HEK293 (cell line): ENCODE results near the gene CD33.

Experiments
- CTCF ChIA-PET: fragments of 350-600 bp; formaldehyde crosslinking; extraction: SDS; loops from one replicate; lab custom pipeline; 2021; ENCODE audit warnings: antibody characterized with exemption; lab: Yijun Ruan, JAX
- POLR2A ChIA-PET: fragments of 300-600 bp; formaldehyde crosslinking; extraction: SDS; loops from one replicate; lab custom pipeline; 2020; ENCODE audit warnings: antibody characterized with exemption, inconsistent platforms; lab: Yijun Ruan, JAX
- H3K27ac ChIP-seq: fragments of 200-500 bp; sonication (Bioruptor generic); 2 replicates; pipeline ENCODE4 v1.5.1; 2014; ENCODE audit warnings: low read depth, low read length, control low read depth, inconsistent platforms; ENCODE audit errors: extremely low read depth
- H3K36me3 ChIP-seq, 2 experiments: fragments of 200-500 bp in 1 of 2; sonication (Bioruptor generic) in 1 of 2; 1 replicate in 1 of 2; 2 replicates in 1 of 2; pipeline ENCODE4 v1.5.1; 2014 to 2017; ENCODE audit warnings: inconsistent platforms in 2 of 2, low read length in 2 of 2; ENCODE audit not compliant: control insufficient read depth in 2 of 2, insufficient read depth in 1 of 2
- H3K4me1 ChIP-seq: fragments of 200-500 bp; sonication (Bioruptor generic); 2 replicates; pipeline ENCODE4 v1.5.1; 2014; ENCODE audit warnings: mild to moderate bottlenecking, low read length, inconsistent platforms; ENCODE audit not compliant: control insufficient read depth, insufficient read depth
- H3K4me3 ChIP-seq: 2 replicates; pipeline ENCODE4 v1.5.1; 2011; ENCODE audit warnings: low read depth, mild to moderate bottlenecking, control low read depth, low read length, moderate library complexity
- H3K9me3 ChIP-seq: fragments of 200-500 bp; sonication (Bioruptor generic); 2 replicates; pipeline ENCODE4 v1.5.1; 2014; ENCODE audit warnings: low read depth, low read length, inconsistent platforms; ENCODE audit not compliant: control insufficient read depth, insufficient read depth
- GFI1B ChIP-seq: fragments of 450-650 bp; formaldehyde crosslinking; IDR thresholded peaks from 2 replicates; pipeline ENCODE4 v1.5.1; 2016; ENCODE audit warnings: missing biosample characterization, missing genetic modification characterization
- GLIS2 ChIP-seq: fragments of 450-650 bp; formaldehyde crosslinking; IDR thresholded peaks from 2 replicates; pipeline ENCODE4 v1.5.1; 2016; ENCODE audit warnings: missing biosample characterization, missing genetic modification characterization
- KLF1 ChIP-seq: fragments of 450-650 bp; formaldehyde crosslinking; IDR thresholded peaks from 2 replicates; pipeline ENCODE4 v1.5.1; 2016; ENCODE audit warnings: missing biosample characterization, missing genetic modification characterization
- MEIS1 ChIP-seq: sonication (generic); formaldehyde crosslinking; IDR thresholded peaks from 2 replicates; pipeline ENCODE4 v1.8.1; 2022; ENCODE audit warnings: missing genetic modification reagents, mild to moderate bottlenecking, borderline replicate concordance
- SCRT2 ChIP-seq: fragments of 450-650 bp; formaldehyde crosslinking; IDR thresholded peaks from 2 replicates; pipeline ENCODE4 v1.5.1; 2016; ENCODE audit warnings: missing biosample characterization, missing genetic modification characterization
- SP3 ChIP-seq: fragments of 450-650 bp; formaldehyde crosslinking; IDR thresholded peaks from 2 replicates; pipeline ENCODE4 v1.5.1; 2016; ENCODE audit warnings: missing biosample characterization, missing genetic modification characterization
- SP7 ChIP-seq: fragments of 450-650 bp; formaldehyde crosslinking; IDR thresholded peaks from 2 replicates; pipeline ENCODE4 v1.5.1; 2016; ENCODE audit warnings: missing biosample characterization, missing genetic modification characterization
- ZNF155 ChIP-seq: fragments of 450-650 bp; formaldehyde crosslinking; IDR thresholded peaks from 2 replicates; pipeline ENCODE4 v1.5.1; 2016; ENCODE audit warnings: missing biosample characterization, missing genetic modification characterization
- ZNF19 ChIP-seq: fragments of 450-650 bp; formaldehyde crosslinking; IDR thresholded peaks from 2 replicates; pipeline ENCODE4; 2016; ENCODE audit warnings: missing biosample characterization, missing genetic modification characterization, low read depth
- ZNF26 ChIP-seq: fragments of 450-650 bp; formaldehyde crosslinking; IDR thresholded peaks from 2 replicates; pipeline ENCODE4 v1.5.1; 2016; ENCODE audit warnings: missing biosample characterization, missing genetic modification characterization
- ZNF292 ChIP-seq: fragments of 450-650 bp; formaldehyde crosslinking; IDR thresholded peaks from 2 replicates; pipeline ENCODE4 v1.5.1; 2016; ENCODE audit warnings: low read depth, missing biosample characterization, missing genetic modification characterization, borderline replicate concordance
- ZNF341 ChIP-seq: fragments of 450-650 bp; formaldehyde crosslinking; IDR thresholded peaks from 2 replicates; pipeline ENCODE4; 2016; ENCODE audit warnings: low read depth, missing biosample characterization, missing genetic modification characterization
- ZNF362 ChIP-seq: fragments of 450-650 bp; formaldehyde crosslinking; IDR thresholded peaks from 2 replicates; pipeline ENCODE4 v1.5.1; 2016; ENCODE audit warnings: missing biosample characterization, missing genetic modification characterization
- ZNF423 ChIP-seq: fragments of 450-650 bp; formaldehyde crosslinking; IDR thresholded peaks from 2 replicates; pipeline ENCODE4 v1.5.1; 2016; ENCODE audit warnings: missing biosample characterization, missing genetic modification characterization
- ZNF514 ChIP-seq: fragments of 450-650 bp; formaldehyde crosslinking; IDR thresholded peaks from 2 replicates; pipeline ENCODE4 v1.5.1; 2016; ENCODE audit warnings: missing biosample characterization, missing genetic modification characterization
- ZNF521 ChIP-seq: fragments of 450-650 bp; formaldehyde crosslinking; IDR thresholded peaks from 2 replicates; pipeline ENCODE4 v1.5.1; 2017; ENCODE audit warnings: missing biosample characterization, mild to moderate bottlenecking, missing genetic modification characterization
- ZNF560 ChIP-seq: fragments of 450-650 bp; formaldehyde crosslinking; IDR thresholded peaks from 2 replicates; pipeline ENCODE4 v1.5.1; 2017; ENCODE audit warnings: missing biosample characterization, missing genetic modification characterization, borderline replicate concordance
- ZNF561 ChIP-seq: fragments of 450-650 bp; IDR thresholded peaks from 2 replicates; pipeline ENCODE4 v1.5.1; 2018; ENCODE audit warnings: missing biosample characterization, missing genetic modification characterization, borderline replicate concordance
- ZNF639 ChIP-seq: fragments of 450-650 bp; formaldehyde crosslinking; IDR thresholded peaks from 2 replicates; pipeline ENCODE4 v1.5.1; 2016; ENCODE audit warnings: missing biosample characterization, missing genetic modification characterization
- ZNF677 ChIP-seq: fragments of 450-650 bp; IDR thresholded peaks from 2 replicates; pipeline ENCODE4 v1.5.0; 2018; ENCODE audit warnings: missing biosample characterization, mild to moderate bottlenecking, missing genetic modification characterization, moderate library complexity
- ZSCAN16 ChIP-seq: fragments of 450-650 bp; formaldehyde crosslinking; IDR thresholded peaks from 2 replicates; pipeline ENCODE4 v1.5.1; 2016; ENCODE audit warnings: missing biosample characterization, missing genetic modification characterization
- ZXDB ChIP-seq: fragments of 450-650 bp; formaldehyde crosslinking; IDR thresholded peaks from 2 replicates; pipeline ENCODE4 v1.5.1; 2016; ENCODE audit warnings: missing biosample characterization, missing genetic modification characterization
- TF ChIP-seq, protein P1 (sequence below): fragments of 450-650 bp; formaldehyde crosslinking; optimal IDR thresholded peaks from 2 replicates; pipeline ENCODE3; 2016; ENCODE audit warnings: missing biosample characterization, mild to moderate bottlenecking, missing genetic modification characterization
- TF ChIP-seq, protein P2 (sequence below): fragments of 450-650 bp; formaldehyde crosslinking; conservative IDR thresholded peaks from 2 replicates; pipeline ENCODE4 v1.5.1; 2016; ENCODE audit warnings: low read depth, missing biosample characterization, missing genetic modification characterization
- TF ChIP-seq, protein P3 (sequence below): fragments of 450-650 bp; formaldehyde crosslinking; IDR thresholded peaks from 2 replicates; pipeline ENCODE4 v1.5.1; 2016; ENCODE audit warnings: missing biosample characterization, missing genetic modification characterization

The CD33 gene

DNA sequence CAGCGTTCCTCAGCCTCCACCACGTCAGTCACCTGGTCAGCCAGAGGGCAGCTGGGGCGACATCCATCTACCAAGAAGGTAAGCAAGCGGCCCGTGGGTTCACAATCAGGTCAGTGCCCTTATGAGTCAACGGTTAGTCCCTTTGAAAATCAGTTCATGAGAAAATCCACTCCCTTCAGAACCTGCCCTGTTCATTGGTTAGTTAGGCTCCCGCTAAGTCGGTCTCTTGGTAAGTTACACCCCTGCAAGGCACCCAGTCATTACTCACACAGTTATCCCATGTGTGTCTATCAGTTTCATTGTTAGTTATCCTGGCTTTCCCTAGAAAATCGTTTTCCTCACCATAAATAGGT is 26.6 kb downstream of the CD33 start:
- Histone ChIP-seq H3K27ac (no peak overlapping the region), H3K9me3 (no peaks in the 10 kb centered on the region), H3K36me3 (no peaks in the 10 kb centered on the region), H3K4me1 (no peaks in the 10 kb centered on the region), H3K4me3 (no peak overlapping the region)
- ChIA-PET POLR2A (no interaction called here), CTCF (interaction anchor here (0.9 kb wide), 1 partner anchor 264 kb away, joined by 3 read pairs; no protein-coding TSS in a partner anchor)
- TF ChIP-seq ZSCAN16 (tag by site-specific recombination) (no peak), ZNF155 (tag by site-specific recombination) (no peak), ZNF561 (no peak), ZNF560 (tag by site-specific recombination) (no peak), SP3 (no peak), ZNF362 (tag by site-specific recombination) (no peak), ZNF292 (tag by site-specific recombination) (no peak), ZNF26 (tag by site-specific recombination) (no peak), ZXDB (no peak), SP7 (tag by site-specific recombination) (no peak), KLF1 (tag by site-specific recombination) (no peak), ZNF521 (tag by site-specific recombination) (no peak), ZNF19 (tag by site-specific recombination) (no peak)
- TF ChIP-seq, protein P1, sequence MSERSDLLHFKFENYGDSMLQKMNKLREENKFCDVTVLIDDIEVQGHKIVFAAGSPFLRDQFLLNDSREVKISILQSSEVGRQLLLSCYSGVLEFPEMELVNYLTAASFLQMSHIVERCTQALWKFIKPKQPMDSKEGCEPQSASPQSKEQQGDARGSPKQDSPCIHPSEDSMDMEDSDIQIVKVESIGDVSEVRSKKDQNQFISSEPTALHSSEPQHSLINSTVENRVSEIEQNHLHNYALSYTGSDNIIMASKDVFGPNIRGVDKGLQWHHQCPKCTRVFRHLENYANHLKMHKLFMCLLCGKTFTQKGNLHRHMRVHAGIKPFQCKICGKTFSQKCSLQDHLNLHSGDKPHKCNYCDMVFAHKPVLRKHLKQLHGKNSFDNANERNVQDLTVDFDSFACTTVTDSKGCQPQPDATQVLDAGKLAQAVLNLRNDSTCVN = no peak

DNA sequence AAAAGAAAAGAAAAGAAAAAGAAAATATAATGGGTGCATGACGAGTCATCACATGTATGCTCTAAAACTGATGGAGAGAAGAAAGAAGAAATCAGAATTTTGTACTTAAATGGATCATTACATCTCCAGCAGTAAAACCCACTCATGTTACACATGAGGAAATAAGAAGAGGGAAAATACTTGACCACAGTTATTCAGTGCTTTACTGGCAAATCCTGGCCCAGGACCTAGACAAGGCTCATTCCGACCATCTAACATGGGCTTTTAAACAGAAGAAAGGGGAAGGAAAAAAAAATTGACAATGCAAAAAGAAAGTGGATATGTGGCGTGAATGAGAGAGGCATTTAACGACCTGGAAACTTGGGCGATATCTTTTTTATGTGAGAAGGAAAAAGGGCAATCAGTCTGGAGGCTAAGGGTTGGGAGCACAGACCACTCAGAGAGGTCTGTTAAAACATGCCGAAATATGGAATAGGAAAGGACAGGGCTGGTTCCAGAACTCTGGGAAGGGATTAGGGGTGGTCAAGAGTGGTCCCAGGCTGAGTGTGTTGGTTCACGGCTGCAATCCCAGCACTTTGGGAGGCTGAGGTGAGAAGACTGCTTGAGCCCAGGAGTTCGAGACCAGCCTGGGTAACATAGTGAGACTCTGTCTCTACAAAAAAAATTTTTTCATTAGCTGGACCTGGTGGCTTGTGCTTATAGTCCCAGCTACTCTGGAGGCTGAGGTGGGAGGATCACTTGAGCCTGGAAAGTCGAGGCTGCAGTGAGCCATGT is 27.6 kb downstream of the CD33 start:
- ChIA-PET CTCF (interaction anchor here (1.1 kb wide), 1 partner anchor 157 kb away, joined by 3 read pairs; no protein-coding TSS in a partner anchor), POLR2A (no interaction called here)
- no peak overlapping the region for H3K27ac ChIP-seq
- H3K36me3 ChIP-seq = no peaks in the 10 kb centered on the region
- H3K4me3 ChIP-seq = no peak overlapping the region
- no peaks in the 10 kb centered on the region for H3K9me3 ChIP-seq
- no peaks in the 10 kb centered on the region for H3K4me1 ChIP-seq
- TF ChIP-seq ZNF423 (no peak), ZNF341 (tag by site-specific recombination) (no peak), MEIS1 (CRISPR knock-in tag) (no peak), ZNF677 (no peak), ZNF514 (tag by site-specific recombination) (no peak), ZNF639 (tag by site-specific recombination) (no peak), GLIS2 (no peak), SCRT2 (no peak), GFI1B (no peak)
- TF ChIP-seq, protein P2, sequence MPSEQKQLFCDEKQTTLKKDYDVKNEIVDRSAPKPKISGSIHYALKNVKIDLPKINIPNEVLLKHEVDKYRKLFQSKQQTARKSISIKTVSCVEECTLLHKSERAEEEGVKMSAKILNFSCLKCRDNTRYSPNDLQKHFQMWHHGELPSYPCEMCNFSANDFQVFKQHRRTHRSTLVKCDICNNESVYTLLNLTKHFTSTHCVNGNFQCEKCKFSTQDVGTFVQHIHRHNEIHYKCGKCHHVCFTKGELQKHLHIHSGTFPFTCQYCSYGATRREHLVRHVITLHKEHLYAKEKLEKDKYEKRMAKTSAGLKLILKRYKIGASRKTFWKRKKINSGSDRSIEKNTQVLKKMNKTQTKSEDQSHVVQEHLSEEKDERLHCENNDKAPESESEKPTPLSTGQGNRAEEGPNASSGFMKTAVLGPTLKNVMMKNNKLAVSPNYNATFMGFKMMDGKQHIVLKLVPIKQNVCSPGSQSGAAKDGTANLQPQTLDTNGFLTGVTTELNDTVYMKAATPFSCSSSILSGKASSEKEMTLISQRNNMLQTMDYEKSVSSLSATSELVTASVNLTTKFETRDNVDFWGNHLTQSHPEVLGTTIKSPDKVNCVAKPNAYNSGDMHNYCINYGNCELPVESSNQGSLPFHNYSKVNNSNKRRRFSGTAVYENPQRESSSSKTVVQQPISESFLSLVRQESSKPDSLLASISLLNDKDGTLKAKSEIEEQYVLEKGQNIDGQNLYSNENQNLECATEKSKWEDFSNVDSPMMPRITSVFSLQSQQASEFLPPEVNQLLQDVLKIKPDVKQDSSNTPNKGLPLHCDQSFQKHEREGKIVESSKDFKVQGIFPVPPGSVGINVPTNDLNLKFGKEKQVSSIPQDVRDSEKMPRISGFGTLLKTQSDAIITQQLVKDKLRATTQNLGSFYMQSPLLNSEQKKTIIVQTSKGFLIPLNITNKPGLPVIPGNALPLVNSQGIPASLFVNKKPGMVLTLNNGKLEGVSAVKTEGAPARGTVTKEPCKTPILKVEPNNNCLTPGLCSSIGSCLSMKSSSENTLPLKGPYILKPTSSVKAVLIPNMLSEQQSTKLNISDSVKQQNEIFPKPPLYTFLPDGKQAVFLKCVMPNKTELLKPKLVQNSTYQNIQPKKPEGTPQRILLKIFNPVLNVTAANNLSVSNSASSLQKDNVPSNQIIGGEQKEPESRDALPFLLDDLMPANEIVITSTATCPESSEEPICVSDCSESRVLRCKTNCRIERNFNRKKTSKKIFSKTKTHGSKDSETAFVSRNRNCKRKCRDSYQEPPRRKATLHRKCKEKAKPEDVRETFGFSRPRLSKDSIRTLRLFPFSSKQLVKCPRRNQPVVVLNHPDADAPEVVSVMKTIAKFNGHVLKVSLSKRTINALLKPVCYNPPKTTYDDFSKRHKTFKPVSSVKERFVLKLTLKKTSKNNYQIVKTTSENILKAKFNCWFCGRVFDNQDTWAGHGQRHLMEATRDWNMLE (tag by site-specific recombination) = no peak
- TF ChIP-seq, protein P3, sequence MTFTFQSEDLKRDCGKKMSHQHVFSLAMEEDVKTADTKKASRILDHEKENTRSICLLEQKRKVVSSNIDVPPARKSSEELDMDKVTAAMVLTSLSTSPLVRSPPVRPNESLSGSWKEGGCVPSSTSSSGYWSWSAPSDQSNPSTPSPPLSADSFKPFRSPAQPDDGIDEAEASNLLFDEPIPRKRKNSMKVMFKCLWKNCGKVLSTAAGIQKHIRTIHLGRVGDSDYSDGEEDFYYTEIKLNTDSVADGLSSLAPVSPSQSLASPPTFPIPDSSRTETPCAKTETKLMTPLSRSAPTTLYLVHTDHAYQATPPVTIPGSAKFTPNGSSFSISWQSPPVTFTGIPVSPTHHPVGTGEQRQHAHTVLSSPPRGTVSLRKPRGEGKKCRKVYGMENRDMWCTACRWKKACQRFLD (tag by site-specific recombination) = no peak
